Testis (tissue), 2 donors: Measurements from ENCODE around the gene HYDIN.
"Not testable (repeated sequence)": the region's sequence is repeated elsewhere in the genome, so short reads cannot be mapped to it uniquely, and the experiment has no call there.

Experiments used
- CTCF ChIP-seq, 3 experiments: fragments of 450-650 bp in 2 of 3; fragments of 200-600 bp in 1 of 3; sonication (generic) in 1 of 3; IDR thresholded peaks; one replicate each; pipeline ENCODE4 v1.5.1; 2016 to 2019; ENCODE audit warnings: antibody characterized with exemption in 3 of 3, mild to moderate bottlenecking in 2 of 3, moderate library complexity in 1 of 3
- POLR2A ChIP-seq: fragments of 450-650 bp; IDR thresholded peaks from one replicate; pipeline ENCODE4 v1.6.1; 2017; ENCODE audit warnings: antibody characterized with exemption, mild to moderate bottlenecking, moderate library complexity

- TF ChIP-seq CTCF (IDR thresholded peaks at IDR 0.05); POLR2A: not testable (repeated sequence)
Observed at GRCh38 chr16:70935325-70935724, 295.2 kb downstream of the HYDIN start.
